Mucosa of rectum (tissue), 2 donors: ENCODE measurements around the gene UGT1A9.

Source experiments
- H3K27ac ChIP-seq, 2 donors: one replicate each; pipeline ENCODE4 v1.7.0; 2013; ENCODE audit warnings: inconsistent platforms in 2 of 2, low read depth in 2 of 2, low read length in 2 of 2
- H3K27me3 ChIP-seq, 2 donors: one replicate each; pipeline ENCODE4 v1.7.0; 2013; ENCODE audit warnings: low read length in 2 of 2; ENCODE audit not compliant: control insufficient read depth in 2 of 2, insufficient read depth in 2 of 2
- H3K36me3 ChIP-seq, 2 donors: one replicate each; pipeline ENCODE4 v1.7.0; 2013; ENCODE audit warnings: low read length in 2 of 2; ENCODE audit not compliant: control insufficient read depth in 2 of 2, insufficient read depth in 2 of 2
- H3K4me1 ChIP-seq, 2 donors: one replicate each; pipeline ENCODE4 v1.7.0; 2013; ENCODE audit warnings: low read length in 2 of 2, mild to moderate bottlenecking in 1 of 2; ENCODE audit not compliant: control insufficient read depth in 2 of 2, insufficient read depth in 2 of 2
- H3K4me3 ChIP-seq, 2 donors: one replicate each; pipeline ENCODE4 v1.7.0; 2013; ENCODE audit warnings: low read length in 2 of 2
- H3K9ac ChIP-seq, 2 donors: one replicate each; pipeline ENCODE4 v1.7.0; 2013; ENCODE audit warnings: low read length in 2 of 2, low read depth in 1 of 2, mild to moderate bottlenecking in 1 of 2
- H3K9me3 ChIP-seq, 2 donors: one replicate each; pipeline ENCODE4 v1.7.0; 2013; ENCODE audit warnings: low read length in 2 of 2; ENCODE audit not compliant: control insufficient read depth in 2 of 2
- donor health status: healthy.
- donor health status: Normal muscosa, but diverticular disease.

The UGT1A9 gene

DNA sequence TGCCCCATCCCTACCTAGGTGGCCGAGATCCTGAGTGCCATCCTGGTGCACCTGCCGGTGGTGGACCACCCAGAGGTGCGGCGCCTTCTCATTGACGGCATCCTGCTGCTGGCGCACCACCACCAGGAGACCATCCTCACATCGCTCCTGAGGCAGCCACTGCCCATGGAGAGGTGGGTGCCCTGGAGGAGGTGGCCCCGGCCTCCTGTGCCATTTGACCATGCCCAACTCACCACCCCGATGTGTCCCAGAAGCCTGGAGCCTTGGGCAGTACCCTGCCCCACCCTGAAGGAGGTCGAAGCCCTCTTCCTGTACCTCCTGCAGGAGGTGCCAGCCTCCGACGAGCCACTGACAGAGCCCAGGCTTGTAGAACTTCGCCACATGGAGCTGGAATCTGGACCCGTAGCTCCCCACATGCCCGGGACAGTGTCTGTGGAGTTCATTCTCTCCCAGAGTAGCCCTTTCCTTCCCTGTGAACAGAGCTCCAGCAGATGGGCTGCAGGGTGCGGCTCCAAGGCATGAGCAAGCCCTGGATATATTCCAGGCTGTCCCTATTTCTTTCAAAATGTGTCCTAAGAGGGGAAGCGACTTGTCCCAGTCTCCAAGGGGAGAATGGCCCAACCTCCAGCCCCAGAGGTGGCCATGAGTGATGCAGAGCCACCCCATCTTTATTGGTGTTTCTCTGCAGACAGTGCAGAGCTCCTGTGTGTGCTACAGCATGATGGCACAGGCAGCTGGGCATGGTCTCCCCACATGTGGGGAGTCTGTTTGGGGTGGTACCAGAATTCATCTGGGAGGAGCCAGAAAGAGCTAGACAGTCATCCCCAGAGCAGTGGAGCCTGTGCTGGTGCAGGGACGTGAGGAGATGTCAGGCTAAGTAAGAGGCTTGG lies 148.4 kb downstream of the UGT1A9 start:
- H3K9ac ChIP-seq = no peak overlapping the region
- H3K4me3 ChIP-seq = no peak overlapping the region
- no peaks in the 10 kb centered on the region for H3K9me3 ChIP-seq
- no peaks in the 10 kb centered on the region for H3K27me3 ChIP-seq
- H3K27ac ChIP-seq = no peak overlapping the region
- H3K36me3 ChIP-seq = no peaks in the 10 kb centered on the region
- no peaks in the 10 kb centered on the region for H3K4me1 ChIP-seq

DNA sequence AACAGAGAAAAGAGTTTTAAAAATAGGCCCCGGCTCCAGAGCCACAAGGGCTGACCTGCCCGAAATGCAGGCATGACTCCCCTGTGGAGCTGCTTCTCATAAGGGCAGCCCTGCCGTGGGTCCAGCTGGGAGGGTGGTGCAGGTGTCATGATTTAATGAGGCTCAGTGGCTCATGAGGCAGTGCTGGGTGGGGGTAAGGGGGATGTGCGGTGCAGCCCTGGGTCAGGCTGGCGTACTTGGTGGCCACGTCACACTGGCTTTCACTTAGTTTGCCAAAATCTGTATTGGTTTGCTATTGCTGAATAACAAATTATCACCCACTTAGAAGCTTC lies 149.0 kb downstream of the UGT1A9 start:
- Histone ChIP-seq H3K27ac (no peak overlapping the region), H3K27me3 (no peaks in the 10 kb centered on the region), H3K36me3 (no peaks in the 10 kb centered on the region), H3K4me1 (no peaks in the 10 kb centered on the region), H3K9me3 (no peaks in the 10 kb centered on the region), H3K9ac (no peak overlapping the region), H3K4me3 (no peak overlapping the region)

DNA sequence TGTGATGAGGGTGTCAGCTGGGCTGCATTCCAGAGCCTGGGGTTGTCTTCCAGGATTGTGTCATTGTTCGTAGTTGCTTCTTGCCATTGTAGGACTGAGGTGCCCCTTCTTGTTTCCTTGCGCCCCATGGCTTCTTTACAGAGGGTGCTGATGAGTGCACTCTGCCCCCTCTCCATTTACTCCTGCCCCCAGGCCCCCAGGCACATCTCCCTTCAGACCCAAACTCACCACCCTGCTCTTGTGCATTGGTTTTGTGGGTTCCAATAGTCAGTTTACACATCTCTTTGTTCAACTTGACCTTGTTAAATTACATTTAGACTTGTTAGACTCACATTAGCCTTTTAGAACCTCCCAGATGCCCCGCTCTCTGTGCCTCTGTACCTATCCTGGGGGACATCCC lies 149.5 kb downstream of the UGT1A9 start:
- Histone ChIP-seq H3K27me3 (no peaks in the 10 kb centered on the region), H3K4me3 (no peak overlapping the region), H3K27ac (no peak overlapping the region), H3K9ac (no peak overlapping the region), H3K9me3 (no peaks in the 10 kb centered on the region), H3K36me3 (no peaks in the 10 kb centered on the region), H3K4me1 (no peaks in the 10 kb centered on the region)

DNA sequence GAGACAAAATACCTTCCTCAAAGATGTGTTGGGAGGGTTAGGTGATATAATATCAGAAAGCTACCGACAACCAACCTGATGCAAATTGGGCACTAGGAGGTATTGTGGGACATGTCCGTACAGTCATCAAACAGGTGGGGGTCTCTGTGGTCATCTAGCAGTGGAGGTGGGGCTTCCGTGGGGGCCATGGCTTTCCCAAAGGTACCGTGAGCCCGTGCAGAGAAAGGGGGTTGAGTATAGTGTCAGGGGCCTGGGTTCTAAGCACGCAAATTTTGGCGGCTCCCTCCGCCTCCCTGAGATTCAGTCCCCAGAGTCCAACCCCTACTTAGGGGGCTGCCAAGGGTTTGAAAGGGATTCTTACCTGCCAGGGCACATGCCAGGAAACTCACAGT lies 150.0 kb downstream of the UGT1A9 start:
- Histone ChIP-seq H3K4me3 (no peak overlapping the region), H3K27me3 (no peaks in the 10 kb centered on the region), H3K27ac (no peak overlapping the region), H3K4me1 (no peaks in the 10 kb centered on the region), H3K9ac (no peak overlapping the region), H3K9me3 (no peaks in the 10 kb centered on the region), H3K36me3 (no peaks in the 10 kb centered on the region)

DNA sequence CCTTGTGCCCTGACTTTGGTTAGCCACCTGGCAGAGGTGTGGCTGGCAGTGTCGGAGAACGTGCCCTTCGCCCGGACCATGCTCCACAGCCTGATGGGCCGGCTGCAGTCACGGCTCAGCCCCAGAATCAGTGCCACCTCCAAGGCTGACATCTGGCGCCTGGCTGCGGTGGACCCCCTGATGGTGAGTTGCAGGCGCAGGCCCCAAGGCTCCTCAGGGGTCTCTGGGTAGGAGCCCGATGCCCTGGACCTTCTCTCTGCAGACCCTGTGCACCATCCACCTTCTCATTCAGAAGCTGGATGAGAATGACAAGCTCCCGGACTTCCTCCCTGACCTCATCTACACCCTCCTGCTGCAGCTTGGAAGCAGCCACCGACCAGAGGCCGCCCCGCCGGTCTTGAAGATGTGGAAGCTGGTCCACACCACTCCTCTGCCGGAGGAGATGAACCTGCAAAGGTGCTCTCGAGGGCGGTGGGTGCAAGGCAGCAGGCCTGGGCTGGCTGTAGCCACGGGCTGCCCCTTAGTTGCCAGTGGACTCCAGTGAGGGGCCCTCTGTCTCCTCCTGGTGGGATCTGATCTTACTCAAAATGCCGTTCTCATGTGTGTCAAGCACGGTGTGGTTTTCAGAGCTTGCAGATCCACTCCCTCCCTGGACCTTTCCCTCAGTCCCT lies 150.5 kb downstream of the UGT1A9 start:
- no peaks in the 10 kb centered on the region for H3K9me3 ChIP-seq
- no peak overlapping the region for H3K27ac ChIP-seq
- H3K36me3 ChIP-seq = no peaks in the 10 kb centered on the region
- no peak overlapping the region for H3K9ac ChIP-seq
- no peaks in the 10 kb centered on the region for H3K27me3 ChIP-seq
- H3K4me1 ChIP-seq = no peaks in the 10 kb centered on the region
- H3K4me3 ChIP-seq = no peak overlapping the region
